Stimulated activated CD4-positive, alpha-beta T cell treated with anti-CD3 and anti-CD28 coated beads, Interleukin-2, amount 100 ng/mL, for 24 hours (primary cell): ENCODE results near the gene PPP1R1A.

Experiments used
- DNase-seq, 2 donors: peaks; one replicate each; pipeline ENCODE4 v3.0.0-alpha.2; 2020

The PPP1R1A gene, protein sequence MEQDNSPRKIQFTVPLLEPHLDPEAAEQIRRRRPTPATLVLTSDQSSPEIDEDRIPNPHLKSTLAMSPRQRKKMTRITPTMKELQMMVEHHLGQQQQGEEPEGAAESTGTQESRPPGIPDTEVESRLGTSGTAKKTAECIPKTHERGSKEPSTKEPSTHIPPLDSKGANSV

DNA sequence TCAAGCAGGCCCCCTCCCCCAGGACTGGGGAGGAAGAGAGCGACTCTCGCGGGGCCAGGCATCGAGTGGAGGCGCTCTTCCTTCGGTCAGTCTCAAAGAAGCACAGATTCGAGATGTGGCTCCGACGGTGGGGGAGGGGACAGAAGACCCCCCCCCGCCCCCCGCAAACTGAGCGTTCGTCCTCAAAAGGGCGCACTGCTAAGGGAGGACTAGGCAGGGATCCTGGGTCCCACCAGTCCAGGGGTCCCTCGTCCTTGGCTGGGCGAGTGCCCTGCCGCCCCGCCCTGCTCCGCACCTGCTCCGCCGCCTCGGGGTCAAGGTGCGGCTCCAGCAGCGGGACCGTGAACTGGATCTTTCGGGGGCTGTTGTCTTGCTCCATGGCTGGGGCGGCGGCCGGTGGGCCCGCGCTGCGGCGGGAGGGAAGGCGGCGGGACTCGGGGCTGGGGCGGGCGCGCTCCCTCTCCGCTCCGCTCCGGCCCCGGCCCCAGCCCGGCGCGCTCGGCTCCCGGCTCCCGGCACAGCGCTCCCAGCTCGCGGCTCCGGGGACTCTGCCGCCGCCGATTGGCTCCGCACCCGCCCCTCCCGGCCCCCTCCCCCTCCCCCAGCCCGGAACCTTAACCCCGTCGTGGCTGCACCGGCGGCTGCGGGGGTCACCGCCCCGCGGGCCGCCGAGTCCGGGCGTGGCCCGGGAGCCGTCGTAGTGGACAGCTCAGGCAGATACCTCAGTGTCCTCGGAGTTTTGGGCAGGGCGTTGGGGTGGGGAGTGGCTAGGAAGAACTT lies at the start of gene PPP1R1A:
PPP1R1A (minus strand) TSS at position 550 of the 780 bp plus-strand sequence; CDS start at position 379, 171 bp downstream.
- no peak for DNase-seq

DNA sequence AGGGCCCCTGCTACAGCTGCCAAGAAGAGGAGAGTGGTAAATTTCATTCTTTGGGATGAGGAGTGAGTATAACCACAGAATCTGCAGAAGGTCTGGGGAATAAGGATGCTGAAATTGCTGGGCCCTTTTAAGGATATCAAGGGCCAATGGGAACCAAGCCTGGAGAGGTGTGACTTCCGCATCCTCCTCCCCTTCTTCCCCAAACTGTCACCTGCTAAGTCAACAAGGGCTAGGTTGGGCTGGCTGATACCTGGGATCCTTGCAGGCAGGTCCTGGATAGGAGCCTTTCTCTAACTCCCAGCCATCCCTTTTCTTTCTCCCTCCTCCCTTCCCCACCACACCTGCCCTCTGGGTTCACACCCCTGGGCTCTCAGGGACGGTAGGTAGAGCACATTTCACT lies 46.3 kb upstream of the PPP1R1A start, which contains the start of gene LACRT:
LACRT (minus strand) TSS at position 101 of the 400 bp plus-strand sequence; CDS start at position 47, 54 bp downstream.
- DNase-seq = no peak

DNA sequence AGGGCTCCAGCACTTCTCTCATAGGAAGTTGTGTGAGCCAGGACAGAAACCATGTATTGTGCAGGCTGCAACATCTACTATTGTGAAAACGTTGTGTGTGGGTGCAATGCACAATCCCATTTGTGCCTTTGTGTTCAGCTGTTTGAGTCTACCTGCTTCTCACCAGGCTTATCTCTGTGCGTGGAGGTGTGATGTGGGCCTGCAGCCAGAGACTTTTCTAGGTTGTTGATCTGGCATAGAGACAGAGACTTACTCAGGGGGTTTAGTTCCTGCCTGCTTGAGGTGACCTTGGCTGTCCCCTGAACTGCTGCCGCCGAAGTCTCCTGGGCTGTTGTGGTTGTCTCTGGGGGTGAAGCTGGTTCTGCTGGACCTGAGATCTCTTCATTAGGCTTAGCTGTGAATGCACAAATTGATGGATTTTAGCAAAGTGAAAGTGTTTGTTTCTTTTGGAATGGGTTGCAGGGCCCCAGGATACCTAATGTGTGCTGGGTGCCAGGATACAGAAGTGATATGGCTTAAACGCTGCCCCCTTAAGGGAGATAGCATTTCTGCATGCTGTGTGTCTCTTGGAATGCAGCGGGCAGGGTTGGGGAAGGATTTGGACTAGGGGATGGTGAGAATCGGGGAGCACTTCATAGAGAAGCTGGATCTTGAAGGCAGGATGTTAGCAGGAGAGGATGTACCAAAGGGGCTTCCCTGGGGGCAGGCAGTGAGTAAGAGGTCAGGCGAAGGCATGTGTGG lies 43.7 kb upstream of the PPP1R1A start:
- DNase-seq = no peak

DNA sequence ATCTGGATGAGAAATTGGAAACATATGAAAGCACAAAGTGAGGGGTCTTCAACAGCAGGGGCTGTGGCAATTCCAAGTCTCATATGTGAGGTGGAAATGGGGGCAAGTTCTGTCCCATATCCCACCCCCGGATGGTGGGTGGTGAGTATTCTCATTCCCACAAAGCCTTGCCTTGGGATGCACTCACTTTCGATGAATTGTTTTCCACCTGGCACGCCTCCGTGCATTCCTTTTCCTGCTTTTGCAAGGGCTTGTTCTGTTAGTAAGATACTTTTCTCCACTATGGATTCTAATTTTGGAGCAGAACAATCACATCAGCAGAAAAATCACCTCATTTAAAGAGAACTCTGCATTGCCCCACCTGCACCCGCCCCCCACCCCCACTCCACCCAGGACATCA lies 43.1 kb upstream of the PPP1R1A start:
- no peak for DNase-seq

- DNase-seq = no peak
Observed at GRCh38 chr12:54629925-54630324, 41.5 kb upstream of the PPP1R1A start.

- no peak for DNase-seq
Observed at GRCh38 chr12:54628186-54628846, 39.9 kb upstream of the PPP1R1A start.

- DNase-seq = no peak
Observed at GRCh38 chr12:54627304-54627703, 38.8 kb upstream of the PPP1R1A start.

DNA sequence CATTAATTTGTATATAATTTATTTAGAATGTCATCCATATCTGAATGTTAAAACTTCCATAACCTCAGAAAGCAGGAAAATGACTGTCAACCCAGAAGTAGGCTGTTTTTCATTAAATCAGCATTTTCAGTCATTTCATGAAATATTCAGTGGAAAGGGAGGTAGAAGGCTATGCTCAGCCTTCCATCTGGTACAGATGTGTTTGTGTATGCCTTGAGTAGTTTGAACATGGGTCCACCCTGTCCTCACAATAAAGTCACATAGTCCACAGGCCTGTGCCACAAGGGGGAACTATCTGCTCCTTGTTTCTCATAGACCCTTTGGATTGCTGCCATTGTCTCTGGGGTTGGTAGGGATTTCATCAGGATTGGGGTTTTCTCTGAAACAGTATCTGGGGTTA lies 37.1 kb upstream of the PPP1R1A start:
- DNase-seq = no peak

DNA sequence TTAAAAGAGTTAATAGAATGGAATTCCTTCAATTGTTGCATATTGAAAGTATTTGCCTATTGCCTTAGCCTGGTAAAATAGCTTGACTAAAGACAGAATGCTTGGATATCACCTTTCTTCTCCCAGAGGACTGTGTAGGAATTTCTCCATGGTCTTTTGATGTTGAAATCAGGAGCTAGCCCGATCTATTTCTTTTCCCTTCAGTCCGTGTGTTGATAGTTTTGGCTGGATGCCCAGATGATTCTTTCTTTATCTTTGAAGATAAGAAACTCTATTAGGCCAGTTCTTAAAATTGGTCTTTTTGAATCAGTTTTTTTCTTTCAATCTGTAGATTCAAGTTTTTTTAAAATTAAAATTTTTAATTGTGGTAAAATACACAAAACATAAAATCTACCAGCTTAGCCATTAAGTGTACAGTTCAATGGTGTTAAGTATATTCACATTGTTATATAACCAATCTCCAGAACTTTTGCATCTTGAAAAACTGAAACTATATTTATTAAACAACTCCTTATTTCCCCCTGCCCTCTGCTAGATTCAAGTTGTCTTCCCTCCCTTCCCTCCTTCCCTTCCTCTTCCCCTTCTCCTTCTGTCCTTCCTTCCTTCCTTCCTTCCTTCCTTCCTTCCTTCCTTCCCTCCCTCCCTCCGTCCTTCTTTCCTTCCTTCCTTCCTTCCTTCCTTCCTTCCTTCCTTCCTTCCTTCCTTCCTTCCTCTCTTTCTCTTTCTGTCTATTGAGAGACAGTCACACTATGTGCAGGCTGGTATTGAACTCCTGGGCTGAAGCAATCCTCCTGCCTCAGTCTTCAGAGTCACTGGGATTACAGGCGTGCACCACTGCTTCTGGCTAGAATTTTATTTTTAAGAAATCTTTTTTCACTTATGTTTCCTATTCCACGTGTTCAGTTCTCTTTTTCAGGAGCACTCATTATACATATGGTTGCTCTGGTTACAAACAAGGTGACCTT lies 36.1 kb upstream of the PPP1R1A start:
- DNase-seq = no peak

- DNase-seq = no peak
Observed at GRCh38 chr12:54622463-54623183, 34.2 kb upstream of the PPP1R1A start.

DNA sequence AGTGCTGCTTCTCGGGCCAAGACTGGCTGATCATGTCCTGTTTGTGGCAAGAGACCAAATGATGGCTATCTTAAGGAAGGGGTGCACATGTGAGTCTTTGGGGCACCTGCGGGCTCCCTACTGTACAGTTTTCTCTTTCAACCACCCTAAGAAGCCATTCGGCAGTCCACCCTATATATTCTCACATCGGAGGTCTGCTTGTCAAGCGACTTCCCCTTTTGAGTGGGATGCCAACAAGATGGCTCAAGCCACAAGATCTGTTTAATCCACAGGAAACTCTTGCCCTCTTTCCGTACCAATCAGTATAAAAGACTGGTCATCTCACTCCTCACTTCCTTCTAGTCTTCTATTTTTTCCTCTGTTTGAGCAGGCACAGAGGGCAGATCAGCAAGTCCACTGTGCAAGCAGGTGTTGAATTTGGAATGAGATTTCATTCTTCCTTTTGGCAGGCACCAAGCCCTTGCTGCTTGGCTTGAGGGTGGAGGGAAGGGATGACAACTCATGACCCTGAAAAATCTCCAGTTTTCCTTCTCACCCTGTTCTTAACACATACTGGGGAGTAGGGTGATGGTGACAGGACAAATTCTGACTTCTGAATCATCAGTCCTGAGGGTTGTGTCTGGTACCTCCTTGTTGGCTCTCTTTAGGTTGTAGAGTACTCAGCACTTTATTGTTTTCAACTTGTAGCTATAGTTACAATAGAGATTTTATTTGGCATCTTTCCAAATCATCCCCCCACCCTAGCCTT lies 28.6 kb upstream of the PPP1R1A start:
- DNase-seq = no peak

- no peak for DNase-seq
Observed at GRCh38 chr12:54612225-54612750, 23.8 kb upstream of the PPP1R1A start.

DNA sequence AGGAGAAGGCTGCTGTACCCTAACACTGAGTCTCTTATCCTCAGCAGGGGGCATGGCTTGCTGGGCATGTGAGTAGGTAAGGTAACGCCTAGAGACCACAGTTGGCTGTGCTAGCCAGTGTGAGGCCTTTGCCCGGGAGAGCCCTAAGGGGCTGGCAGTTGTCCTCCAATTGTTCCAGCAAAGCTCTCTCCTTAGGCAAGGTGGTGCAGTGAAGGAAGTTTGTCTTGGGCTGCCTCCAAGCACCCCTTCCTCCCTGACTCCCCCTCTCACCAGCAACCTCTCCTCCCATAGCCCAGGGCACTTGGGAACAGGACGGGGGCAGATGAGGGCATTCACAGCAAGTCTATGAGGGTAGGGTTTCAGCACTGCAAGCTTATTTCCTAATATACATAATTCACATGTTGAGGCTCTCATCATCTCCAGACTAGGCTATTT lies 23.3 kb upstream of the PPP1R1A start:
- no peak for DNase-seq

DNA sequence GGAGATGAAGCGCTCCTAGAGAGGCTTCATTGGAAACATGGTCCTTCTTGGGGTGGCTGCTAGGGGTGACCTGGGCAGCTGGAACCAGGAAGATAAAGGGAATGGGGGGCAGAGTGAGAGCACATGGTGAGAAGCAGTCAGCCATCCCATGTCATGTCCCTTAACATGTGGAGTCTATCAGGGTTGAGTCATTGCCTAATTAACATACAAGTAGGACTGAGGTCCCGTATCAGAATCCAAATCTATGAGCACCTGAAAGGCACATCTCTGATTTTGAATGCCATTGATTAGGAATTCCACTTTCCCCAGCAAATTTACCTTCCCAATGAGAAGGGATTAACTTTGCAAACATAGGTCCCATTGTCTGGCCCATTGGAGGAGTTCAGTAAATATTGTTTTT lies 20.3 kb upstream of the PPP1R1A start:
- DNase-seq = no peak

DNA sequence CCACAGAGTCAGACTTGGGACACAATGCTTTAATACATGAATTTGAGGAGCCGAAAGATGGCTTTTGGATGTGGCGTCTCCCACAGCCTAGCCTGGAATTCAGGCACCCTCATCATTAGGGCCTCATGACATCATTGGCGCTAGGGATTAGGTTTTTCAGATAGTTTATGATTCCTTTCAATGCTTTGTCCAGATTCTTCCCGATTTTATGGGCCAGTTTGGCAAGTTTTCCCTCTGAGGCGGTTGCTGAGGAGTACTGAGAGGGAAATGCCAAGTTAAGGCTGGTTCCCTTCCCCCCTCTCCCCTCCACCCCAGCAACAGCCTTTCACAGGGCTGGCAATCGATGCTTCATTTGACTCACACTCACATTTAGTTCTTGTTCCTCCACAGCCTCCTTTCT lies 19.7 kb upstream of the PPP1R1A start:
- DNase-seq = no peak

- DNase-seq = no peak
Observed at GRCh38 chr12:54606556-54606955, 18.1 kb upstream of the PPP1R1A start.

DNA sequence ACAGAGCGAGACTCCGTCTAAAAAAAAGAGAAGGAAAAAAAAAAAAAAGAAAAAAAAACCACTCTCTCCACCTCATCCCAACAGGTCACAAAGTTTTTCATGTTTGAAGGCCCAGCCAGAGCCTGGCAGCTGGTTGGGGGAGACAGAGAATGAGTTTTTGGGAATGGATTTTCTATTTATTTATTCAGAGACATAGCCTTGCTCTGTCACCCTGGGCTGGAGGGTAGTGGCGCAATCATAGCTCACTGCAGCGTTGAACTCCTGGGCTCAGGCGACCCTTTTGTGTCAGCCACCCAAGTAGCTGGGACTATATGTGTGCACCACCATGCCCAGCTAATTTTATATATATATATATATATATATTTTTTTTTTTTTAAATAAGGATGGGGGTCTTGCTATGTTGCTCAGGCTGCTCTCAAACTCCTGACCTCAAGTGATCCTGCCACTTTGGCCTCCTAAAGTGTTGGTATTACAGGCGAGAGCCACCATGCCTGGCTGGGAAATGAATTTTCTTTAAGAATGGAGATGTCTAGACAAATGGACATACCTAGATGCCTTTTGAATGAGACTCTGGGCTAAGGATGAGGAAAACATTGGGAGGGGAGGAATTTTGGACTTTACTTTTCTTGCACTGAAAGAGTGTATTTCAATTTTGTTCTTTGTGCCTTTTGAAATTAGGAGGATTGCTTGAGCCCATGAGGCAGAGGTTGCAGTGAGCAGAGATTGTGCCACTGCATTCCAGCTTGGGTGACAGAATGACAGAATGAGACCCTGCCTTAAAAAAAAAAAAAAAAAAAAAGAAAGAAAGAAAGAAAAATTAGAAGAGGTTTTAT lies 16.9 kb upstream of the PPP1R1A start:
- DNase-seq = no peak

DNA sequence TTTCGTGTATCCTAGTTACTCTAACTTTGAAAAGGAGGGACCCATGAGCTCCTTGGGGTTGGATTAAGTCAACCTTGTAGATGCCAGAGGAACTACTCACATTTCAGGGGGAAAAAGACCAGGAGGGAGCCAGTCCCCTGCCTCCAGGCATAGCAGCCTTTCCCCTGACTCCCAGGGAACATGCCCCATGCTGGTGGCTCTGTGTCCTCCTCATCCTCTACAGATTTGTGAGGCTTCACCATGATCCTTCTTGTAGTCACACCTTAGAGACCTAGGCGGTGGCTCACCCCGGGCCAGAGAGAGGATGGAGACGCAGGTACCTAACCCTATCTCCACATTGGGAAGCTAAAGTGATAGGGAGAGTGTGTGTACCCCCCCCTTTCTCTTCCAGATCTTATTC lies 16.0 kb upstream of the PPP1R1A start:
- no peak for DNase-seq

- no peak for DNase-seq
Observed at GRCh38 chr12:54603872-54604271, 15.4 kb upstream of the PPP1R1A start.
